NCI-H2081 treated with DMSO at 0.1 percent for 48 hours (cell line): ENCODE measurements around the gene TBC1D22A.
"Not testable (repeated sequence)": the region's sequence is repeated elsewhere in the genome, so short reads cannot be mapped to it uniquely, and the experiment has no call there.

Source experiments
- DNase-seq: peaks from one replicate; lab custom pipeline; 2025; lab: John Stamatoyannopoulos, UW

Gene TBC1D22A

DNA sequence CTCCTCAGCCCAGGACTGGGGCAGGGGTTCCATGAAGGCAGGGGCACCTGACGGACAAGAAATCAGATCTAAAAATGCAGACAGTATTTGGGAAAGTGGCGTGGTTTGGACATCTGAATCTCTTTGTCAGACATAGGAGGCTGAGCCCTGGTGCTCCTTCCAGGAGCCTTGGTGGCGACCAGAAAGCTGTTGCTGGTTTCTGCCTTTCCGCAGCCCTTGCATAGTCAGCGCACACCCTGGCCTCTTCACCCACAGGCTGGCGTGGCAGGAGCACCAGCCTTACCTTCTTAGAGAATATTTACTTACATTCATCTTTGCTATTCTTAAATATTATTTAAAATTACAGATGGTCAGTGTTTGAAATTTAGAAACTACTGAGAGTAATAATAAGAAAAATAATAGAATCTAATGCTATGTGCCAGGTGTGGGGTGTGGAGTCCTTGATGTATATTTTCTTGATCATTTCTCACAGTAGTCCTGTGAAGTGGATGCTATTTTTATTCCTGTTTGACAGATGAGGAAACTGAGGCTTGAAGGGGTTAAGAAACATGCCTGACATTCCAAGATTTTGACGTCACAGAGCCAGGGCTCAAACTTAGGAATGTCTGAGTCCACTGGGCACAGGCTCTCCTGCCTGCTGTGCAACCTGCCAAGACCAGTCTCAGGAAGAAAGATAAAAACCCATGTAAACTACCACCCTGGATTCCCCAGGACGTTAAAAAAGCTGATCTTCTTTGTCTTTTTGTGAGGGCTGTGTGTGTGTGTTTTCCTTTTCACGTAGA is 51.6 kb downstream of the TBC1D22A start:
- DNase-seq: no peak

- DNase-seq: no peak
These were observed 52.7 kb downstream of the TBC1D22A start for GRCh38 chr22:46815132-46815531.

DNA sequence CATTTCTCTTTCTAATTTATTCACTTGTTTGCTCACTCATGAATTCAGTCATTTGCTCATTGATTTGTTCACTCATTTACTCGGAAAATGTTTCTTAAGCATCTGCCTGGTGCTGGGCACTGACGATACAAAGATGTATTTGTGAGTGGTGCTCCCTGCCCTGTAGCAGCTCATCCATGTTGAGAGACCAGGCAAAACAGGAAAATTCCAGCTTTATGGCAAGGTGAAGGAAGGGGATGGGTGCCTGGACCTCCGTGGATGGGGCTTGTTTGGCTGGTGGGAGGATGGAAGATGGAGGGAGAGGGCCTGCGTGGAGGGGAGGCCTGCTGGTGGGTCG is 53.1 kb downstream of the TBC1D22A start:
- DNase-seq: no peak

GRCh38 chr22:46815896-46816731 is 53.7 kb downstream of the TBC1D22A start:
- DNase-seq: no peak

DNA sequence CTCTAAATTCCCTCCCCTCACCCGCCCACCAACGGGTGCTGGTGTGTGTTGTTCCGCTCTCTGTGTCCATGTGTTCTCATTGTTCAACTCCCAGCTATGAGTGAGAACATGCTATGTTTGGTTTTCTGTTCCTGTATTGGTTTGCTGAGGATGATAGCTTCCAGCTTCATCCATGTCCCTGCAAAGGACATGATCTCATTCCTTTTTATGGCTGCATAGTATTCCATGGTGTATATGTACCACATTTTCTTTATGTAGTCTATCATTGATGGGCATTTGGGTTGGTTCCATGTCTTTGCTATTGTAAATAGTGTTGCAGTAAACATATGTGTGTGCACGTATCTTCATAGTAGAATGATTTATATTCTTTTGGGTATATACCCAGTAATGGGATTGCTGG is 54.9 kb downstream of the TBC1D22A start:
- not testable (repeated sequence) for DNase-seq

DNA sequence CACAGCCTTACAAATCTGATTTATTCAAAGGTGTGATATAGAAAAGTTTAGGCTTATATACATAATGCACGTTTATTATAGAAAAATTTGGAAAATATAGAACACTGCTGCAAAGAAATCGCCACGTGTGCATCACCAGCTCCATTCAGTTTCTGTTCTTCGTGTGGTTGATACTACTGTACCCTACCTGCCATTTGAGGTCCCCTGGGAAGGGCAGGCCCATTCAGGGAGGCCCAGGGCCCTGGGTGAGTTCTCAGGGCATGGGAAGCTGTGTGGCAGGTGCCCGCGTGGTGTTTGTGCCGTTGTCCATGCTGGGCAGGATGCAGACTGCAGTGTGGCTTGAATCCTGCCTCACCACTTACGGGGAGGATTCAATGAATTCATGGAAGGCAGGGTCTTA is 60.8 kb downstream of the TBC1D22A start:
- no peak for DNase-seq

DNA sequence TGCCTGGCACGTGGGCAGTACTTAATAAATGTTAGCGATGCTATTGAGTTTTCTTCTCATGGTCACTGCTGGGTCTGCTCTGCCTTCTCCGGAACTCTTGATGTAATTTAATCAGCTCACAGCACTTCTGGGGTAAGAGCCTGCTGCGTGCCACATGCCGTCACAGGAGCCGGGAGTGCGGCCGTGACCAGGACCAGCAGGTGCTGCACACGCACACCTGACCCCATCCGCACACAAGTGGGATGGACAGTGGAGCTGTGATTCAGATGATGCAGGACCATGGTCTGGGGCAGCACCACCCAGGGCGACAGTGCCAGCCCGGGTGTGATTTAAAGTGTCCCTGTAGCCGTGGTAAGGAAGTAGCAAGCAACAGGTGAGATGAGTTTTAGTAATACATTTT is 61.2 kb downstream of the TBC1D22A start:
- no peak for DNase-seq

DNA sequence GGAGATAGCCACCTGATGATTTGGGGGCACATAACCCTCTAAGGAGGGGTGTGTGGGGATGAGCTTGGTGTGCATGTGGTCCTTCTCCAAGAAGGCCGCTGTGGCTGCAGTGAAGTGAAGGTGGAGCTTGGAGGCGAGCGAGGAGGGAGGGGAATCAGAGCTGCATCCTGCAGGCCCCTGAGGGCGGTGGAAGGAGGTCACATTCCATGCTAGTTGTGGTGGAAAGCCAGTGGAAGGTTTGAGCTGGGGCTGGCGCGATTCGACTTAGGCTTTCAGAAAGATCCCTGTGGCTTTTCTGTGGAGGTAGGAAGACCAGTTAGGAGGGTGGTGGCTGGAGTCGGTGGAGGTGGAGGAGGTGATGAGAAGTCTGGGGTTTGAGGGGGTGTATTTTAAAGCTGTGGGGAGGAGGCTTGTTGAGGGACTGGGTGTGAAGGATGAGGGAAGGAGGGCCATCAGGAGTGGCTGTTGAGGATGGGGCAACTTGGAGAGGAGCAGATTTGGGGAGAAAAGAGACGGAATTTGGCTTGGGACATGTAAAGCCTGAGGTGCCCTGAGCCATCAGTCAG is 62.0 kb downstream of the TBC1D22A start:
- no peak for DNase-seq

- no peak for DNase-seq
These were observed 62.6 kb downstream of the TBC1D22A start for GRCh38 chr22:46824980-46825544.

DNA sequence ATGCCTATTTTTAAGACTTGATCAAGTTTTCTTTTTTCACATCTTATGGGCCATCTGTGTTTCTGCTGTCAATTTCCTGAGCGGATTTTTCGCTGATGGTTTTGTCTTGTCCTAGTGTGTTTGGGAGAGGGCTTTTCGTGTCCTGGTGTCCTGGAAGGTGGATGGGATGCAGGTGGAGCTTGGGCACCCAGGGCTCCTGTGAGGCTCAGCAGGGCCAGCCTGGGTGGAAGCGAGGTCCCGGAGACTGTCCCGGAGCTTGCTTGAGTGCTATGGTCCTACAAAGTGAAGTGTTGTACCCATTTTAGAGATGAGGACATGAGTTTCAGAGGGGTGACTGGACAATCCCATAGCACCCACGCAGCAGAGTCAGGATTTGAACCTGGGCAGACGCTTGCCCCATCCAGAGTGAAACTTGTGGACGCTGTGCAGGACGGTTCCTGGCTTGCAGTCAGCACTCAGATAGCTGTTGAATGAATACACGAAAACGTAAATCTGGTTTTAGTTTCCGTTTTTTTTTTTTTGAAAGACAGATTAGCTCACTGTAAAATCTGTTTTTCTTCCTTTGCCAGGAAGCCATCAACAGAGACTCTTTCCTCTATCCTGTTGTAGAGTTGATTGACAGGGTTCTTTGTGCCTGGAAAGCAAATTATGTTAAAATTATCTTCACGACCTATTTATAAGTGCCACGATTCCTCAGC is 64.1 kb downstream of the TBC1D22A start:
- DNase-seq: no peak

DNA sequence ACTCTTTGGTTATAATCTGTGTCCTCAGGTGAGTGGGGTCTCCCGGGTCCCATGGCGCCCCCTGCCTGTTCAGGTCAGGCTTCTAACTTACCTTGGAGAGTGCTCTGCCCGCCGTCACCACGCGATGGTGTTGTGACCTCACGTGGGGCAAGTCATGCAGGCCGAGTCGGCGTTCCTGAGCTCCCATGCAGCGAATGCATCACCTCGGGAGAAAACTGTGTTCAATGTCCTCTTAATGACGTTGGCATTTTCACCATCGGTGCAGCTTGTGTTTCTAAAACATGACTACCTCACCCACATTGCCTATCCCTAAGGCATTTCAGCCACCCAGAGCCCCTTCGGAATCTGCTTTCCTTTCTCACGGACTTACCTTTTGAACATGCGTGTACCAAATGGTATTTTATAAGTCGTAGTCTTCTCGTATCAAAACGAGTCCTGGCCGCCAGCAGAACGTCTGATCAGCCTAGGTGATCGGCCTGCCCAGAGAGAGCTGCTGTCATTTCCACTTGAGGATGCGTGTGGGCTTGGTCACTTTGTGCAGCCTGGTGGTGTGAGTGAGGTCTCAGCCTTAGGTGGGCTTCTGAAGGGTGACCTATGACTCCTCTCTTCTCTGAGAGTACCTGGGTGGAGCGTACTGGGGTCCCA is 64.8 kb downstream of the TBC1D22A start:
- DNase-seq: no peak

GRCh38 chr22:46827781-46828180 is 65.3 kb downstream of the TBC1D22A start:
- DNase-seq: no peak

- DNase-seq: no peak
These were observed 66.0 kb downstream of the TBC1D22A start for GRCh38 chr22:46828323-46828900.

DNA sequence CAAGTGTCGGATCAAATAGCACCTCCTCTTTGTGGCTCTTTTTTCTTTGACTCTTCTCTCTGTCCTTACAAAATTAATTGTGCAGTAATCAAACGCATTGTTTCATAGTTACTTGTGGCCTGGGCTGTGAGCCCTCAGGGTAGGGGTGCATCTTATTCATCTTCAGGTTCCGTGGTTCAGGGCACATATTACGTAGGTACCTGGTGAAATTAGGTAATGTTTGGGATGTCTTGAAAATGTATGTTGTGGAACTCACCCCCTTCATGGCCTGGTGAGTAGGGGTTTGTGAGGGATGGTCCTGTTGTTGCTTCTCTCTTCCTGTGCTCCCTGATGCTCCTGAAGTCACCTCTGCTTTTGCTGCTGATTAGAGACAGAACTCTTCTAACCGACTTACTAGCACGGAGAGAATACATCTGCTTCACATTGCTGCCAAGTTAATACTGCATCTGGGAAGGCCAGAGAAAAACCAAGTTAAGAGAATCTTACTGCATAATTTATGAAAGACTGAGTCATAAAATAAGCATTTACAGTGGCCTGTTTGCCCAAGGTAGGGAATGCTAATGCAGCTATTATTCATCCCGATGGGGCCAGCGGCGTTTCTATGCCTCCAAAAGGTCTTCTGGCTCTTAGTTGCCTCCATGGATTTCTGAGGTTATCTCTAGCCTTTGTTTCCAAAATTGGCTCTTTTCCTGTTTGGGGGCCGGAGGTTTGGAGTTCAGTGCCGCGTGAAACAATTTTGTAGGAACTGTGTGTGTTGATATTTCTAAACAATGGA is 66.9 kb downstream of the TBC1D22A start:
- DNase-seq: no peak

- DNase-seq: no peak
These were observed 67.7 kb downstream of the TBC1D22A start for GRCh38 chr22:46829941-46830715.

DNA sequence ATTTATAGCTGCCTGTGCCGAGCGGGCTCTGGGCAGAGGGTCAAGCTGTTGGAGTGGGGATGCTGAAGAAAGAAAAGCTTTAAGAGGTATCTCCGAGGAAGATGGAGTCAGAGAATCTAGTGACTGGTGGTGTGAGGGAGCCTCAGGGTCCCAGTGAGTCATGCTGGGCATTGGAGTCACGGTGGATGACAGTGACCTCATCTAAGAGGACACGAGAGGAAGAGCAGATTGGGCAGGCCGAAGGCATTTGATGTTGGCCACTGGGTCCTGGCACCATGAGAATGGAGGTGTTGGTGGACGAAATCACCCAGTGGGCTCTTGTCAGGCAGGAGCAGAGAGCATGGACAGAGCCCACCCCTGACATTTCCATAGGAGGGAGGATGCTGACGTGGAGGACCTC is 68.4 kb downstream of the TBC1D22A start:
- no peak for DNase-seq

- DNase-seq: no peak
These were observed 70.8 kb downstream of the TBC1D22A start for GRCh38 chr22:46833228-46833627.

- no peak for DNase-seq
These were observed 71.7 kb downstream of the TBC1D22A start for GRCh38 chr22:46834021-46834737.

DNA sequence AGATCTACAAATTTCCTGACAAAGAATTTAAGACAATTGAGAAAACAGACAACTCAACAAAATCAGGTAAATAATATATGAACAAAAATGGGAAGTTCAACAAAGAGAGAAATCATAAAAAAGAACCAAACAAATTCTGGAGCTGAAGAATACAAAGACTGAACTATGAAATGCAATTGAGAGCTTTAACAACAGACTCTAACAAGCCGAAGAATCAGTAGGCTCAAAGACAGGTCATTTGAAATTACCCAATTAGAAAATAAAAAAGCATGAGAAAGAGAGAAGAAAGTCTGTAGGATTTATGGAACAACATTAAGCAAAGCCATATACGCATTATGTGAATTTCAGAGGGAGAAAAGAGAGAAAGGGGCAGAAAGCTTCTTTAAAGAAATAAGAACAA is 72.8 kb downstream of the TBC1D22A start:
- no peak for DNase-seq
